HG02759 (cell line): ENCODE measurements around the gene TEX101.
"Not testable (repeated sequence)": the region's sequence is repeated elsewhere in the genome, so short reads cannot be mapped to it uniquely, and the experiment has no call there.

ENCODE experiments used
- ATAC-seq: cut with Tn5 transposase; IDR thresholded peaks from one replicate; pipeline ENCODE4 v1.9.1; 2021; ENCODE audit warnings: mild to moderate bottlenecking, moderate library complexity; ENCODE audit not compliant: unreplicated experiment

TEX101 gene

DNA sequence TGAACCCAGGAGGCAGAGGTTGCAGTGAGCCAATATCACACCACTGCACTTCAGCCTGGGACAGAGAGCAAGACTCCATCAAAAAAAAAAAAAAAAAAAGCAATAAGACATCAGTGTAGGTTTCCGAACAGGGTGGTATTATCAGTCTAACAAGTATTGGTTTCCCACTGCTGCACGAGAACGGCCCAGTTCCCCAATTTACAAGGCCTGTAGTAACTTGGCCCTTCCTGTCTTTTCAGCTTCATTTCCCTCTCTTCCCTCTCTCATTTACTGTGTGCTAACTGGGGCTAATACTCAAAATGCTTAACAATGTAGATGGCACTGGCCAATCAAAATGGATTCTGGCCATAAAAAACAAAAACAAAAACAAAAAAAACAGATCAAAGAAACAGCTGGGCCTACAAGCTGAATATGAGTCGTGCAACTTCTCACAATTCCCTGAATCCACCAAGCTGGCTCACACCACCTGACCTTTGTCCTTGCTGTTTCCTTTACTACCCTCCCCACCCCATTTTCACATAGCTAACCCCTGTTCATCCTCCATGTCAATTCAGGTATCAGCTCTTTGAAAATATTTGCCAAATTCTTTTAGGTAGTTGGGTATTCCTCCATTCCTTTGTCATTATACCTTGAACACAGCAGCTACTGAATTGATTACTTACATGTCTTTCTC is 2.4 kb downstream of the TEX101 start:
- no peak for ATAC-seq

DNA sequence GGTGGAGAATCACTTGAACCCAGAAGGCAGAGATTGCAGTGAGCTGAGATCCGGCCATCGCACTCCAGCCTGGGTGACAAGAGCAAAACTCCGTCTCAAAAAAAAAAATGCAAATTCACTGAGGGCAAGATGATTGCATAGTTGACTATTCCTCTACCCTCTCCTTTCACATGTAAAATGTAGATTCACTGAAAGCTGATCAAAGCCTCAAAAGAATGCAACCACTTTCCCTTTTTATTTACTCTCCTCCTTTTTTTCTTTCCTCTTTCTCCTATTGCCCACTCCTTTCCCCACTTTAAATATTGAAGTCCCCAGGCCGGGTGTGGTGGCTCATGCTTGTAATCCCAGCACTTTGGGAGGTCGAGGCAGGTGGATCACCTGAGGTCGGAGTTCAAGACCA is 6.3 kb downstream of the TEX101 start:
- ATAC-seq = no peak

DNA sequence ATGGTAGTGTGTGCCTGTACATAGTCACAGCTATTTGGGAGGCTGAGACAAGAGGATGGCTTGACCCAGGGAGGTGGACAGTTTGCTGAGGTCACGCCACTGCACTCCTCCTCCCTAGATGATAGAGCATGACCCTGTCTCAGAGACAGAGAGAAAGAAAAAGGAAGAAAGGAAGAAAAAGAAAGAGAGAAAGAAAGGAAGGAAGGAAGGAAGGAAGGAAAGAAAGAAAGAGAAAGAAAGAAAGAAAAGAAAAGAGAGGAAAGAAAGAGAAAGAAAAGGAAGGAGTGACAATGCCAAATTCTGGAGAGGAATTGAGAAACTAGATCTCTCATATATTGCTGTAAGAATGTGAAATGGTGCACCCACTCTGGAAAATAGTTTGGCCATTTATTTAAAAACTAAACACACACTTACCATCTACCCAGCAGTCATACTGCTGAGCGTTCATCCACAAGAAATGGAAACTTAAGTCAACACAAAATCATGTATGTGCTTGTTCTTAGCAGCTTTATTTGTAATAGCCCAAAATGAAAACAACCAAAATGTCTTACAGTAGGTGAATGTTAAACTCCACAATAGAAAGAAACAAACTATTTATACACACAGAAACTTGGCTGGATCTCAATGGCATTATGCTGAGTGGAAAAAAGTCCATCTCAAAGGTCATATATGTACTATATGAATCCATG is 7.5 kb downstream of the TEX101 start:
- ATAC-seq = no peak

DNA sequence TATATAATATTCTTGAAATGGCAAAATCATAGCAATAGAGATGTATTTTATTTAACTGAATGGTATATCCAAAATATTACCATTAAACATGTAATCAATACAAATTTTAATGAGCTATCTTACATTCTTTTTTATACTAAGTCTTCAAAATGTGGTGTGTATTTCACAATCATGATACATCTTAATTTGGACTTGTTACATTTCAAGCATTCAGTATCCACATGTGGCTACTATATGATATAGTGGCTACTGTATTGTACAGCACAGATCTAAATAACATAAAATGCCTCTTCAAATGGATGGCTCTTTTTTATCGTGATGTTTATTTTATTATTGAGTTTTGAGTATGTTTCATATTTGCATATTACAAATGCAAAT is 8.0 kb downstream of the TEX101 start:
- ATAC-seq = no peak

DNA sequence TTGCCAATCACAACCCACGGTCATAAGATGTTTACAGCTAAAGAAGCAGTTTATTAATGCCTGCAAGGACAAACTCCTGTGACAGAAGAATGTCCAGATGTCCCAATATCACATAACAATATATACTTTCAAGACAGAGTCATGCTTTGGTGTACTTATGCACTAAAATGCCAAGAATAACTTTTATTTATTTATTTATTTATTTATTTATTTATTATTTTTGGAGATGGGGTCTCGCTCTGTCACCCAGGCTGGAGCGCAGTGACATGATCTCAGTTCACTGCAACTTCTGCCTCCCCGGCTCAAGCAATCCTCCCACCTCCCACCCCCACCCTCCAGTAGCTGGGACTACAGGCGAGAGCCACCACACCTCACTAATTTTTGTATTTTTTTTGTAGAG is 9.1 kb downstream of the TEX101 start:
- no peak for ATAC-seq

DNA sequence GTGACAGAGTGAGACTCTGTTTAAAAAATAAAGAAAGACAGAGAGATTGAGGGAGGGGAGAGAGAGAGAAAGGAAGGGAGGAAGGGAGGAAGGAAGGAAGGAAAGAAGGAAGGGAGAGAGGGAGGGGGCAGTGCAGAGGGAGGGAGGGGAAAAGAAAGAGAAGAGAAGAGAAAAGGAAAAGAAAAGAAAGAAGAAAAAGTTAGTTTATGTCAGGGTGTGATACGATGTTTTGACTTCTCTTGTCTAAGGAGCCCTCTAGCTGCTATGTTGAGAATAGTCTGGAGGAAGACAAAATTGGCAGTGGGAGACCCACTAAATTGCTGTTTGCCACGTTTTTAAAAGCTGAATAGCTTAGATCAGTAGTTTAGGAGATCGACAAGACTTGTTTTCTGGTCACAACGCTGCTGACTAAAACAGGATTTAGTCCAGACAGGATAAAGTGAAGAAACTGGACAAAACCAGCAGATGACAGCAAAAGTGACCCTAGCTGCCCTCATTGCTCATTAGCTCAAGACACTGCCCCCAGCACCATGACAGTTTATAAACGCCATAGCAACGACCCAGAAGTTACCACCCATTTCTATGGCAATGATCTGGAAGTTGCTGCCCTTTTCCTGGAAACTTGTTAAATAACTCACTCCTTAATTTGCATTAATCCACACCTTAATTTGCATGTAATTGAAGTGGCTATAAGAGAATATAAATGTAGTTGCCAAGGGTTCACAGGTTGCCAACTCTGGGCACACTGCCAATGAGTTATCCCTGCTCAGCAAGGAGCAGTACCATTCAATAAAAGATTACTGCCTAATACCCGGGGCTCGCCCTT is 11.1 kb downstream of the TEX101 start:
- ATAC-seq = no peak

DNA sequence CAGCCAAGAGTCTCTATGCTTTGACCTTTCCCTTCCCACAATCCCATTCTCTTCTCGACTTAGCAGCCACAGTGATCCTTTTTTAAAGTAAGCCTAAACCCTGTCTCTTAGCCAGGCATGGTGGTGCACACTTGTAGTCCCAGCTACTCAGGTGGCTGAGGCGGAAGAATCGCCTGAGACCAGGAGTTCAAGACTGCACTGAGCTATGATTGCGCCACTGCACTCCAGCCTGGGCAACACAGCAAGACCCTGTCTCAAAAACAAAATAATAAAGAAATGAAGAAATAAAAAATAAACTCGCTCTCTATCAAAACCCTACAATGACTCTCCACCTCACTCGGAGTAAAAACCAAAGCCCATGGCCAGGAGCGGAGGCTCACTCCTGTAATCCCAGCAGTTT is 14.7 kb downstream of the TEX101 start:
- no peak for ATAC-seq

DNA sequence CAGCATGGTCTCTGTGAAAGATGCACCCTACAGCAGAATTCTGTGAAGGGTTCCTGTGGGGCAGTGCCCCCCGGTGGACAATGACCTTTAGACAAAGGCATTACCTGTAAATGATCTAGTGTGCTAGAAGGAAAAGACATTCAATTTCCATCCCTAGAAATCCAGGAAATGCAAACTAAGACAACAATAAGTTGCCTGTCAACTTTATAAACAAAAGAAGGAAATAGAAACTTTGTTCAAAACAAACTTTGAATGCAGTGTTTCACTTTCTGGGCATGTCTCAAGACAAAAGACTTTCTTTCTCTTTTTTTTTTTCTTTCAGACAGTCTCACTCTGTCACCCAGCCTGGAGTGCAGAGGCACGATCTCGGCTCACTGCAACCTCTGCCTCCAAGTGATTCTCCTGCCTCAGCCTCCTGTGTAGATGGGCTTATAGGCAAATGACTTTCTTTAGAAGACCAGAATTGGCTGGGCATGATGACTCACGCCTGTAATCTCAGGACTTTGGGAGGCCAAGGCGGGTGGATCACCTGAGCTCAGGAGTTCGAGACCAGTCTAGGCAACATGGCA is 15.5 kb downstream of the TEX101 start:
- no peak for ATAC-seq

DNA sequence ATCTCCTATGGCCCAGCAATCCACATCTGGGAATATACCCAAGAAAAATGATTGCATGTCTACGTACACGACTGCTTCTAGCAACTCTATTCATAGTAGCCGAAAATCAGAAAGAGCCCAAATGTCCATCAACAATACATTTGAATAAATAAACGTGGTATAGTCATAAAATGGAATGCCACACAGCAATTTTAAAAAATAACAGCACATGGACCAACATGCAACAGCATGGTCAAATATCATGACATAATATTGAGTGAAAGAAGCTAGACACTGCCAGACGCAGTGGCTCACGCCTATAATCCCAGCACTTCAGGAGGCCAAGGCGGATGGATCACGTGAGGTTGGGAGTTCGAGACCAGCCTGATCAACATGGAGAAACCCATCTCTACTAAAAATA is 16.3 kb downstream of the TEX101 start:
- ATAC-seq = no peak

DNA sequence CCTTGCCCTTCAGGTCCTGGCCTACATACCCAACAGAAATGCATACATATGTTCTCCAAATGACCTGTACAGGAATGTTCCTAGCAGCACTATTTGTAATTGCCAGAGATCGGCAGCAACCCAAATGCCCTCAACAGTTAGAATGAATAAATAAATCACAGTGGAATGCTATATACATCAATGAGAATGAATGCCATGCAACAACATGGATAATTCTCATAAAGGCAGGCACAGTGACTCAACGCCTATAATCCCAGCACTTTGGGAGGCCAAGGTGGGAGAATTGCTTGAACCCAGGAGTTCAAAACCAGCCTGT is 18.6 kb downstream of the TEX101 start:
- ATAC-seq = no peak

DNA sequence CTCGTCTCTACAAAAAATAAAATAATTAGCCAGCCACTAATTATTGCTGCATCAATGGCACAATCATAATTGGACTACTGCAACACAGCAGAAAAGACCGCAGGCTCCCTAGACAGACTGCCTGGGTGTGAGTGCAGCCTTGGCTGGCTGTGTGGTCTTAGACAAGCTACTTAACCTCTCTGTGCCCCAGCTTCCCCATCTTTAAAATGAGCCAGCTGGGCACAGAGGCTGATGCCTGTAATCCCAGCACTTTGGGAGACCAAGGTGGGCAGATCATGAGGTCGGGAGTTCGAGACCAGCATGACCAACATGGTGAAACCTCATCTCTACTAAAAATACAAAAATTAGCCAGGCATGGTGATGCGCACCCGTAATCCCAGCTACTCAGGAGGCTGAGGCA is 19.0 kb downstream of the TEX101 start:
- ATAC-seq = no peak

DNA sequence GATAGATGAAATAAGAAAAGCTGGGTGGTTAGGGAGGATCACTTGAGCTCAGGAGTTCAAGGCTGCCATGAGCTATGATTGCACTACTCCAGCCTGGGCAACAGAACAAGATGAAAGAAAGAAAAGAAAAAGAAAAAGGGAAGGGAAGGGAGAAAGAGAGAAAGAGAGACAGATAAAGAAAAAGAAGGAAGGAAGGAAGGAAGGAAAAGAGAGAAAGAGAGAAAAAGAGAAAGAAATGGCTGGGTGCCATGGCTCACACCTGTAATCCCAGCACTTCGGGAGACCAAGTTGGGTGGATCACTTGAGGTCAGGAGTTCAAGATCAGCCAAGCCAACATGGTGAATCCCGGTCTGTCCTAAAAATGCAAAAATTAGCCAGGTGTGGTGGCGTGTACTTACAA is 21.1 kb downstream of the TEX101 start:
- no peak for ATAC-seq

DNA sequence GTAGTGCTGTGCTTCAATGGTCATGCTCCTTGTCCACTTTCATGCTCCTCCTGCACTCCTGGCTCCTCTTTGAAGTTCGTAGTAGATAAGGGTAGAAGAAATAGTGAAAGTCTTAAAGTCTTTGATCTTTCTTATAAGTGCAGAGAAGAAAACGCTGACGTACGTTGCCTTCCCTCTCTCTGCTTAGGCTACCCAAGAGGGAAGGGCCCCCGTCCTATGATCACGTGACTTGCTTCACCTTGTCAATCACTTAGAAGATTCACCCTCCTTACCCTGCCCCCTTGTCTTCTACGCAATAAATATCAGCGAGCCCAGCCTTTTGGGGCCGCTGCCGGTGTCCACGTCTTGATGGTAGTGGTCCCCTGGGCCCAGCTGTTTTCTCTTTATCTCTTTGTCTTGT is 22.6 kb downstream of the TEX101 start:
- ATAC-seq = not testable (repeated sequence)

DNA sequence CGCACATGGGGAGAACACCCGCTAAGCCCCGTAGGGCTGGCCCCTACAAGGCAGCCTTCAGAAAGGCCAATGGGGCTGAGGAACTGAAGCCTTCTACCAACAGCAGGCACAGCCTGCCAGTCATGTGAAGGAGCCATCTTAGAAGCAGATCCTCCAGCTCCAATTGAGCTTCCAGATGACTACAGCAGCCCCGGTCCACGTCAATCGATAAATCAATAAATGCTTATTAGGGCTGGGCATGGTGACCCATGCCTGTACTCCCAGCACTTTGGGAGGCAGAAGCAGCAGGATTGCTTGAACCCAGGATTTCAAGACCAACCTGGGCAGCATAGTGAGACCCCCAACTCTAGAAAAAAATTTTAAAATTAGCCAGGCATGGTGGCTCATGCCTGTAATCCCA is 23.0 kb downstream of the TEX101 start:
- ATAC-seq = no peak

DNA sequence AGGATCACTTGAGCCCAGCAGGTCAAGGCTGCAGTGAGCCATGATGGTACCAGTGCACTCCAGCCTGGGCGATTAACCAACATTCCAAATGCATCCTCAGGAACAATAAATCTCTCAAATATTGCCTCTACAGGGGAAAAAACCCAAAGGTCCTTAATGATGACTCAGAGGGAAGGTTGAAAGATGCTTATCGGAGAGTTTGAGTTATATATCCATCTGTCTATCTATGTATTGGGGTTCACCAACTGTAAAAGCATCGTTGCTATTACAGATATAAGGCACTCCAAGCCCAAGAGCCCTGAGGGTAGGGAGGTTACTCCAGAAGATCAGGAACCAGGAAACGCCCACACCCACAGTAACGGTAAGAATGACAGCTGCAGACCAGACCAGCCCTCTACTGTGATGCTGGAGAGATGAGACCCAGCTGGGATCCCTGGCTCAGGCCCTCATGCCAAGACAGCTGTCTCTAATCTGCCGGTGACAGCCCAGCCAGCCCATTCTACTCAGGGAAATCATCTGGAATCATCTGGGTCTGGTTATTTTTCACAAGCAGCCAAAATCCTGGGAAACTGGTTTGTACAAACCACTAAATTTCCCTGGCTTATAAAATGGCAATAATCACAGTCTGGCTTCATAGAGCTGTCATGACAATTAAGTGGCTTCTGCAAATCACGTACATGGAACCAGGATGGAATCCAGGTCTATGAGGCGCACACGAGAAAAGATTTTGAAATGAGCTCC is 23.8 kb downstream of the TEX101 start:
- ATAC-seq = no peak

DNA sequence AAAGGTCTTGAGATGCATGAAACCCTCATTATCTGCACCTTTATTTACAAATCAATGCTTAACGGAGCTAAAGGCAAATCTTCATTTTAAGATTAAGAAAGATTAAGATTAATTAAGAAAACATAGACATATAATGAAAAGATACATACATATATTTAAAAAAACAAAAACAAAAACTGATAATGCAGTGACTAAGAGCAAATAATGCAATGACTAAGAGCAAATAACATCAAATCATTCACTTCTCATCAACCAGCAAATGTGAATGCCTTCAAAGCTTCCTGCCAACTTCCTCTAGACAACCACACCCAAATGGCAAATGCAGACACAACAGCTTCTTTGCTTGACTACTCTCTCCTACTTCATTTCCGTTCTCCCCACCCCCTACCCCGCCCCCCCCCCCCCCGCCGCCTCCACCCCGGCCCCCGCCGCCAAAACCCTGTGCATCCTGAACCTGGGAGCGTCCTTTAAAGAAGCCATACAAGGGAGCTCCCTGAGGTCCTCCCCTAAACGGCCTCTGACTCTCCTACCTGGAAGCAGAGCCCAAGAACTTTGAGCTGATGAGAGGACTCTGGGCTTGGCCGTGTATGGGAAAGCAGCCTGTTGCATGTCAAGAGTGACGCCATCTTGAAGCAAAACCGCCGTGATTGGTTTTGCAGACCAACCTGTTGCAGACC is 24.5 kb downstream of the TEX101 start:
- ATAC-seq = no peak

DNA sequence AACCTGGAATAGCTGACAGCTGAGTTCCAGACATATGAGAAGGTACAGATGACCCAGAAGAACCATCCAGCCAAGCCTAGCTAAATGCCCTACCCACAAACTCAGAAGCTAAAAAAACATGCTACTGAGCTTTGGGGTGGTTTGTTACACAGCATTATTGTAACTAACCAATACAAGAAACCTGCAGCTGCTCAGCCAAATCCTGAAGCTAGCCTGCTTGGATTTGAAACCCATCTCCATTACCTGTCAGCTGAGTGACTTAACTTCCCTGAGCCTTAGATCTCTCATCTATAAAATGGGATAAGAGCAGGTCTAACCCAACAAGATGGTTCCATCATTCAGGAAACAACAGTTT is 25.0 kb downstream of the TEX101 start:
- no peak for ATAC-seq

DNA sequence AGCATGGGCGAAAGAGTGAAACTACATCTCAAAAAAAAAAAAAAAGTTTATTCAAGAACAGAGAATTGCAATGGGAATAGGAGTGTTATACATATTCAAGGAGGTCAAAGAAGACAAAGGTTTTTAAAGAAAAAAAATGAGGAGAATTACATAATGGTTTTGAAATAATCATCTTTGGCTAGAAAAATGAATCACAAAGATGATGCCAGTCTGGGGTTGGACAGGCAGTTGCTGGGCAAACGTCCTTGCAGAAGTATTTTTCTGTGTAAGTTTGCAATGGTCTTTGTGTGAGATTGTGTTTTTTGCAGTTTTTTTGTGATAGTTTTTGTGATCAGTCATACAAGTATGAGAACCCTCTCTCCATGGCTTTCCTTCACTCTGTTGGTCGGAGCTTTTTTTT is 27.0 kb downstream of the TEX101 start:
- ATAC-seq = no peak

DNA sequence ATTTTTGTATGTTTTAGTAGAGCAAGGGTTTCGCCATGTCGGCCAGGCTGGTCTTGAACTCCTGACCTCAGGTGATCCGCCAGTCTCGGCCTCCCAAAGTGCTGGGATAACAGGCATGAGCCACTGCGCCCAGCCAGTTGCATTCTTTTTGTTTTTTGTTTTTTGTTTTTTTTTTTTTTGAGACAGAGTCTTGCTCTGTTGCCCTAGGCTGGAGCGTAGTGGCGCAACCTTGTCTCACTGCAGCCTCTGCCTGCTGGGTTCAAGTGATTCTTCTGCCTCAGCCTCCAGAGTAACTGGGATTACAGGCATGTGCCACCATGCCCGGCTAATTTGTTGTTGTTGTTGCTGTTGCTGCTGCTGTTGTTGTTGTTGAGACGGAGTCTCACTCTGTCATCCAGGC is 29.4 kb downstream of the TEX101 start:
- ATAC-seq = not testable (repeated sequence)

DNA sequence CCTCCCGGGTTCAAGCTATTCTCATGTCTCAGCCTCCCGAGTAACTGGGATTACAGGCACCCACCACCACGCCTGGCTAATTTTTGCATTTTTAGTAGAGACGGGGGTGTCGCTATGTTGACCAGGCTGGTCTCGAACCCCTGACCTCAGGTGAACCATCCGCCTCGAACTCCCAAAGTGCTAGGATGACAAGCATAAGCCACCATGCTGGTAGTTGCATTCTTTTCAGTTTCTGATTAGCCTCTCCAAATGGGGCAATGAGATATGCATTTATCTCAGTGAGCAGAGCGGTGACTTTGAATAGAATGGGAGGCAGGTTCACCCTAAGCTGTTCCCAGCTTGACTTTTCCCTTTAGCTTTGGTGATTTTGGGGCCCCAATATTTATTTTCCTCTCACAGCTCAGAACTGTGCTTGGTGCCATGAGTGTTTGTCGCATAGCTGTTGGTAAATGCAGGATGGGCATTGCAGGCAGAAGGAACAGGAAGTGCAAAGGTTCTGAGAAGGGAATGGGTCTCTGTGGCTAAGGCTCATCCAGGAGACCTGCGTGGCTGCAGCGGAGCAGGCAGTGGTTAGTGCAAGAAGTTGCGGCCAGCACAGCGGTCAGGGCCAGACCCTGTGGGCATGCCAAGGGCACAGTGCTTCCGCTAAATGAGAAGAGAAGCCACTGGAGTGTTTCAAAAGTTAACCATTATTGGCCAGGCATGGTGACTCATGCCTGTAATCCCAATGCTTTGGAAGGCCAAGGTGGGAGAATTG is 30.0 kb downstream of the TEX101 start:
- no peak for ATAC-seq
